GM12874 (cell line): ENCODE measurements around the gene PSMB5.

Experiments used
- CTCF ChIP-seq: IDR thresholded peaks from 2 replicates; pipeline ENCODE4 v1.5.1; 2011; ENCODE audit warnings: low read depth, mild to moderate bottlenecking, control low read depth, low read length, moderate library complexity; ENCODE audit not compliant: insufficient read depth

Gene PSMB5

GRCh38 chr14:23045419-23046357, 11.0 kb upstream of the PSMB5 start:
- TF ChIP-seq CTCF = no peak

GRCh38 chr14:23044840-23045239, 10.1 kb upstream of the PSMB5 start:
- no peak for TF ChIP-seq CTCF

GRCh38 chr14:23043754-23044153, 9.1 kb upstream of the PSMB5 start:
- TF ChIP-seq CTCF = no peak

GRCh38 chr14:23043145-23043544, 8.4 kb upstream of the PSMB5 start:
- TF ChIP-seq CTCF = no peak

- no peak for TF ChIP-seq CTCF
Observed at GRCh38 chr14:23042162-23042965, 7.7 kb upstream of the PSMB5 start, which contains the start of gene PSMB11. Gene PSMB11 (plus strand): TSS chr14:23042212. CDS start chr14:23042226, 14 bp downstream.

- TF ChIP-seq CTCF = no peak
Observed at GRCh38 chr14:23041729-23042128, 7.0 kb upstream of the PSMB5 start.

GRCh38 chr14:23040100-23040499, 5.4 kb upstream of the PSMB5 start:
- TF ChIP-seq CTCF = no peak
